IMR-90 (cell line): ENCODE measurements around the gene FAM124A. TPM values are rescaled to one million over a fixed set of nuclear protein-coding genes. Genes with fewer than 3 reads are reported as not detected.
A peak's percentile ranks its signal among the peaks of the same experiment; 100 is the strongest.

ENCODE experiments used
- ATAC-seq: fragments of 200-7000 bp; cut with Tn5 transposase; 2 replicates; pipeline ENCODE4 v1.9.1; 2020; ENCODE audit warnings: low read depth, mild to moderate bottlenecking, moderate library complexity
- BruUV-seq: library from RNA; stranded (reverse); fragments of 400-500 nt; replicated peaks from 2 replicates; lab custom pipeline; 2021; lab: Mats Ljungman, UMichigan
- CTCF ChIA-PET: fragments of 300-600 bp; formaldehyde crosslinking; extraction: SDS; loops from one replicate; lab custom pipeline; 2021; ENCODE audit warnings: antibody characterized with exemption; lab: Yijun Ruan, JAX
- POLR2A ChIA-PET: fragments of 300-600 bp; sonication (Branson Sonifier 250); formaldehyde crosslinking; loops from one replicate; lab custom pipeline; 2022; ENCODE audit warnings: antibody characterized with exemption; ENCODE audit not compliant: unreplicated experiment; lab: Charles Lee
- DNase-seq: peaks from one replicate; pipeline ENCODE4 v3.0.0; 2013
- H2AFZ ChIP-seq: replicated peaks from 2 replicates; pipeline ENCODE3; 2013; ENCODE audit warnings: low read length, mild to moderate bottlenecking; ENCODE audit not compliant: poor library complexity
- H2AK5ac ChIP-seq: 2 replicates; pipeline ENCODE4 v1.6.1; 2013; ENCODE audit warnings: low read depth, low read length, inconsistent platforms
- H2AK9ac ChIP-seq: replicated peaks from 2 replicates; pipeline ENCODE3; 2013; ENCODE audit warnings: mild to moderate bottlenecking, low read depth, low read length, moderate library complexity; ENCODE audit not compliant: poor library complexity
- H2BK120ac ChIP-seq: 2 replicates; pipeline ENCODE4 v1.6.1; 2013; ENCODE audit warnings: low read depth, low read length, inconsistent platforms
- H2BK15ac ChIP-seq: 3 replicates; pipeline ENCODE4 v1.6.1; 2013; ENCODE audit warnings: low read depth, low read length, inconsistent platforms
- H2BK20ac ChIP-seq: 2 replicates; pipeline ENCODE4 v1.6.1; 2013; ENCODE audit warnings: low read depth, mild to moderate bottlenecking, inconsistent platforms, low read length, moderate library complexity
- H2BK5ac ChIP-seq: 2 replicates; pipeline ENCODE4 v1.6.1; 2013; ENCODE audit warnings: mild to moderate bottlenecking, low read depth, low read length, inconsistent platforms; ENCODE audit not compliant: poor library complexity, severe bottlenecking
- H3K14ac ChIP-seq: replicated peaks from 2 replicates; pipeline ENCODE4 v1.6.1; 2013; ENCODE audit warnings: low read depth, low read length, inconsistent platforms
- H3K18ac ChIP-seq: 2 replicates; pipeline ENCODE4 v1.6.1; 2013; ENCODE audit warnings: low read depth, low read length, control low read depth
- H3K23ac ChIP-seq: 2 replicates; pipeline ENCODE4 v1.6.1; 2013; ENCODE audit warnings: low read depth, low read length, inconsistent platforms
- H3K27ac ChIP-seq: 2 replicates; pipeline ENCODE4 v1.5.1; 2013; ENCODE audit warnings: mild to moderate bottlenecking, control low read depth, low read length; ENCODE audit not compliant: insufficient read depth
- H3K27me3 ChIP-seq: 2 replicates; pipeline ENCODE4 v1.6.1; 2013; ENCODE audit warnings: low read length; ENCODE audit not compliant: control insufficient read depth, insufficient read depth
- H3K36me3 ChIP-seq: 2 replicates; pipeline ENCODE4 v1.6.1; 2013; ENCODE audit warnings: low read length, mixed read lengths; ENCODE audit not compliant: control insufficient read depth, insufficient read depth
- H3K4ac ChIP-seq: 2 replicates; pipeline ENCODE4 v1.6.1; 2013; ENCODE audit warnings: low read depth, low read length, inconsistent platforms
- H3K4me1 ChIP-seq: 2 replicates; pipeline ENCODE4 v1.6.1; 2013; ENCODE audit warnings: low read length, mixed read lengths; ENCODE audit not compliant: control insufficient read depth, insufficient read depth
- H3K4me2 ChIP-seq: 2 replicates; pipeline ENCODE4 v1.6.1; 2013; ENCODE audit warnings: low read depth, mild to moderate bottlenecking, control low read depth, low read length, moderate library complexity
- H3K4me3 ChIP-seq: 2 replicates; pipeline ENCODE4 v1.5.1; 2013; ENCODE audit warnings: low read depth, mild to moderate bottlenecking, control low read depth, low read length, moderate library complexity; ENCODE audit not compliant: insufficient read depth
- H3K56ac ChIP-seq: 2 replicates; pipeline ENCODE4 v1.6.1; 2013; ENCODE audit warnings: low read length, inconsistent platforms; ENCODE audit not compliant: insufficient read depth; ENCODE audit errors: extremely low read depth
- H3K79me1 ChIP-seq, 2 experiments: 2 replicates each; pipeline ENCODE4 v1.6.1; 2013; ENCODE audit warnings: low read length in 2 of 2, inconsistent platforms in 1 of 2, low read depth in 1 of 2
- H3K9ac ChIP-seq: 2 replicates; pipeline ENCODE4 v1.6.1; 2013; ENCODE audit warnings: low read depth, low read length, control low read depth
- H3K9me1 ChIP-seq: 2 replicates; pipeline ENCODE4 v1.6.1; 2013; ENCODE audit warnings: low read length, inconsistent platforms; ENCODE audit not compliant: insufficient read depth
- H3K9me3 ChIP-seq: 2 replicates; pipeline ENCODE4 v1.6.1; 2013; ENCODE audit warnings: low read length; ENCODE audit not compliant: control insufficient read depth, insufficient read depth
- H4K20me1 ChIP-seq: 2 replicates; pipeline ENCODE4 v1.6.1; 2013; ENCODE audit warnings: low read length, inconsistent platforms; ENCODE audit not compliant: insufficient read depth
- H4K5ac ChIP-seq: 2 replicates; pipeline ENCODE4 v1.6.1; 2013; ENCODE audit warnings: mild to moderate bottlenecking, low read depth, low read length, control low read depth
- H4K8ac ChIP-seq, 2 experiments: 2 replicates each; pipeline ENCODE4 v1.6.1; 2013; ENCODE audit warnings: low read depth in 2 of 2, low read length in 2 of 2, control low read depth in 1 of 2, inconsistent platforms in 1 of 2
- H4K91ac ChIP-seq: 2 replicates; pipeline ENCODE4 v1.6.1; 2013; ENCODE audit warnings: low read depth, low read length, inconsistent platforms; ENCODE audit not compliant: insufficient read depth
- MAFK ChIP-seq: IDR thresholded peaks from 2 replicates; pipeline ENCODE4 v1.6.1; 2012; ENCODE audit warnings: low read depth, low read length, improper control_type of control experiment
- SMC3 ChIP-seq: fragments of 150-350 bp; IDR thresholded peaks from 2 replicates; pipeline ENCODE4 v1.6.1; 2016; ENCODE audit warnings: low read depth, mild to moderate bottlenecking, antibody characterized with exemption, low read length, moderate library complexity
- dilution Hi-C: fragments of 300-500 bp; cut with HindIII; formaldehyde crosslinking; loops from one replicate; pipeline ENCODE4 v1.14.3; 2018; ENCODE audit warnings: low sequenced_read_pairs; ENCODE audit not compliant: unreplicated experiment
- in situ Hi-C: fragments of 300-500 bp; cut with MboI; formaldehyde crosslinking; loops from 3 replicates; pipeline ENCODE4 v1.14.3; 2019; ENCODE audit warnings: low sequenced_read_pairs, inconsistent platforms, mixed read lengths
- intact Hi-C: fragments of 100-400 bp; cut with micrococcal nuclease; formaldehyde crosslinking; loops from 2 replicates; pipeline ENCODE4 v1.10.0; 2022
- polyA plus RNA-seq, 3 experiments: library from polyadenylated mRNA; depleted of rRNA; stranded (reverse); fragments of >200 nt; gene quantifications; 2 replicates each; pipeline ENCODE4 v1.2.3, GENCODE V29; 2012; ENCODE audit warnings: low replicate concordance in 1 of 3
- total RNA-seq: library from RNA; depleted of rRNA; stranded (reverse); fragments of >200 nt; gene quantifications from 2 replicates; pipeline ENCODE4 v1.2.3, GENCODE V29; 2012

The FAM124A gene
- total and polyA plus RNA-seq, 2 of the 4 experiments (the other 2 are of a cell fraction) = 0.03 TPM; not detected in 1

DNA sequence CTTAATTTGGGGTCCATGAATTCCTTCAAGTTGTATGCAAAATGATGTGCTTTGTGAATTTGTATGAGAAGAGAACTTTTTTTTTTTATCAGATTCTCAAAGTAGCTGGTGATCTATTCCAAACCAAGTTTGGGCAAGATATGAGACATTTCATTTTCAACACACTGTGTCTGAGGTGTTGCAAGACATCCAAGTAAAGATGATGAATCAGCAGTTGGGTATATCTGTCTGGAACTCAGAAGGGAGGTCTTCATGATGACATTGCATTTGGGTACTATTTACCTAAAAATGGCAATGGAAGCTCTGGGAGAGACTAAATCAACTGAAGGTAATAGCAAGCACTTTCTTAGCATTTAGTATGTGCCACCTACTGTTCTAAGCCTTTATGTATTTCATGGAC is 2.8 kb downstream of the FAM124A start:
- H3K27me3 ChIP-seq = peaks cover 63% of the 10 kb centered on the region
- H2BK15ac ChIP-seq = no peak overlapping the region
- intact Hi-C loops (loop anchor here (1.0 to 10.0 kb wide), 2 partner anchors 9 to 580 kb away; partner anchors contain the start of gene DHRS12), in situ Hi-C loops (no loop called here), dilution Hi-C loops (no loop called here)
- no TSS peak for BruUV-seq
- no peak overlapping the region for H3K27ac ChIP-seq
- no peak for ATAC-seq
- no peak overlapping the region for H2AK9ac ChIP-seq
- H3K36me3 ChIP-seq = no peaks in the 10 kb centered on the region
- no peaks in the 10 kb centered on the region for H3K9me3 ChIP-seq
- no peak overlapping the region for H2AK5ac ChIP-seq
- H3K23ac ChIP-seq = no peak overlapping the region
- H3K4me2 ChIP-seq = no peak overlapping the region
- no peak overlapping the region for H3K14ac ChIP-seq
- H2BK120ac ChIP-seq = no peak overlapping the region
- no peak overlapping the region for H2BK20ac ChIP-seq
- no peaks in the 10 kb centered on the region for H4K20me1 ChIP-seq
- ChIA-PET CTCF (interaction anchor here (0.6 kb wide), 1 partner anchor 28 kb away, joined by 3 read pairs; no protein-coding TSS in a partner anchor), POLR2A (no interaction called here)
- H4K91ac ChIP-seq = no peak overlapping the region
- no peak overlapping the region for H2BK5ac ChIP-seq
- no peak overlapping the region for H3K4me3 ChIP-seq
- H3K18ac ChIP-seq = no peak overlapping the region
- no peak overlapping the region for H2AFZ ChIP-seq
- no peak overlapping the region for H3K4ac ChIP-seq
- no peak overlapping the region for H4K5ac ChIP-seq
- H3K9ac ChIP-seq = no peak overlapping the region
- TF ChIP-seq MAFK = peak; percentile 36; the same call in 1 of the 2 replicates
- TF ChIP-seq SMC3 = no peak
- DNase-seq = no peak
- no peaks in the 10 kb centered on the region for H3K4me1 ChIP-seq
- no peaks in the 10 kb centered on the region for H3K9me1 ChIP-seq
- H4K8ac ChIP-seq = no peak overlapping the region
- H3K56ac ChIP-seq = no peak overlapping the region
- no peaks in the 10 kb centered on the region for H3K79me1 ChIP-seq
